Measurements from ENCODE around the gene REPS1.
"Not testable (repeated sequence)": the region's sequence is repeated elsewhere in the genome, so short reads cannot be mapped to it uniquely, and the experiment has no call there.

The REPS1 gene

DNA sequence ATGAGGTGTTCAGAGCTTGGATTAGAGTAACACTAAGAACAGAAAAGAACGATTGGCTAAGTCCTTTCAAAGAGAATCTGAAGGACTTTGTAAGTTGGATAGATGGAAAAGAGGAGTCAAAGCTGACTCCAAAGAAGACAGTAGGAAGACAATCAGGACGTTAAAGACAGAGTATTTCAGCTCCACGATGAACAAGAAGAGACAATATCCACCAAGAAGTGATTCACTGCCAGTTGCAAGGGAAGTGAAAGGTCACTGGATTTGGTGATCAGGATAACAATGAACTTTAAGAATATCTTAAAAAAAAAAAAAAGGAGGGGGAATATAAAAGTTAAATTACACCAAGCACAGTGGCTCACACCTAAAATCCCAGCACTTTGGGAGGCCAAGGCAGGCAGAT, 17.9 kb downstream of the REPS1 start:
- no peak for DNase-seq (ENCODE audit: low spot score)

- DNase-seq (ENCODE audit: low spot score): no peak
Measured at GRCh38 chr6:138966870-138967269, 21.2 kb downstream of the REPS1 start.

GRCh38 chr6:138965971-138966370, 22.1 kb downstream of the REPS1 start:
- no peak for DNase-seq (ENCODE audit: low spot score)

GRCh38 chr6:138965291-138965874, 22.7 kb downstream of the REPS1 start:
- no peak for DNase-seq (ENCODE audit: low spot score)

DNA sequence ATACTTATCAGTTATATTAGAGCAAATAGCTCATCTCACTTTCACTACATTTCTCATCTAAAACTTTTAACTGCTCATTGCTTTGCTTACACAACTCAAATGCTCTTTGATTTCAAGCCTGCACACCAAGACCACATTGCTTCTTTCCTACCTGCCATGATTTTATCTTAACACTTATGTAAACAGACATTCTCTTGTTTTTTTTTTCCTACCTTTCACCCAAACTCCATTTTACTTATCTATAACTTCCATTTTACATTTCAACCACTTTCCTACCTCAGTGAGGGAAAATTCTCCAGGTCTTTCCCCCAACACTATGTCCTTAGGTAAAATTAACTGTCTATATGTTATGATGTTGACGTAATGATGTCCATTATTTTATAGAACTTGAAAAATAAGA, 24.0 kb downstream of the REPS1 start:
- no peak for DNase-seq (ENCODE audit: low spot score)

- no peak for DNase-seq (ENCODE audit: low spot score)
Measured at GRCh38 chr6:138963531-138963930, 24.5 kb downstream of the REPS1 start.

DNA sequence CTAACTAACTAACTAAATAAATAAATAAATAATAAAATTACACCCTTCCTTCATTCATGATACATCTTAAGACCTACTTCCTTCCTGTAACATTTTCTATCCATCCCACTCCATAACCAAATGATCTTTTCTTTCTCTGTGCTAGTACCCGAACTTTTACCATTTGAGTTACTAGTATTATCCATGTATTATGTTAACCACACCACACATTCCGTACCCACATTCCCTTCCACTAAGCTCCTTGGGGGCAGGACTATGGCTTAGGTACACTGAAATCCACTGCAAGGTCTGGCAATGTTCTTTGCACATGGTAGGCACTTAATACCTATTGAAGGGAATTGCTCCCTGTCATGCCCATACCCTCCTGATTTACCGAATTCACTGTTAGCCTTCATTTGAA, 24.9 kb downstream of the REPS1 start:
- DNase-seq (ENCODE audit: low spot score): no peak

DNA sequence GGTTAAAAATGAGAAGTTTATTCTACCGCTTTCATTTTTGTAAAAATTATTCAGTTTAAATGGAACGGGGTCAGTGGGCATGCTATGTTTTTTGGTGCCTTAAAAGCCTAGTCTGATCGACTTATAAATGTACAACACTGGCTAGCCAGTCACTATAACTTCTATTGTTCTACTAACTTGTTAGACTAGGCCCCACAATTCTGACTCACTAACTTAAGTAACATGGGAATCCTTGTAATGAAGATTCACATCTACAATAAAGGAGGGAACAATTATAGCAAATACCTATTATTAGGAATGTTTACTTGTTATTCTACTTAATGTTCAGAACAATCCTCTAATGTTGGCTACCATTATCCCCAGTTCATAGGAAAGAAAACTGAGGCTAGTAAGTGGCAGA, 28.5 kb downstream of the REPS1 start:
- no peak for DNase-seq (ENCODE audit: low spot score)

- no peak for DNase-seq (ENCODE audit: low spot score)
Measured at GRCh38 chr6:138958595-138958994, 29.5 kb downstream of the REPS1 start.

DNA sequence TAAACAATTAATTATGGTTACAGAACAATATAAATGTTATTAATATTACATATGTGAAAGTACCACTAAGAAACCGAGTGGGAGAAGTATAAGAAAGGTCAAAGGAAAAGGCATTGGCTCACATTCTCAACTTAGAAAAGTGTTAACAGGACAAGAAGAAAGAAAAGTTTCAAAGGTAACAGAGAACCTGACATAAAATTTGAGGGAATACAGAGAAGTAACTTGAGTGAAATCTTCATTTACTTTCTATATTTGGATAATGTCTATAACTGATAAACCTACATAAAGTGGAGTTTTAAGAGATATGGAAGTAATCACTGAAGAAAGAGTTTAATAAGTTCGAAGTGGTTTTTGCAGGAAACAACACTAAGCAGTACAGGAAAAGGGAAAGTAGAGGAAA, 30.1 kb downstream of the REPS1 start:
- no peak for DNase-seq (ENCODE audit: low spot score)

- no peak for DNase-seq (ENCODE audit: low spot score)
Measured at GRCh38 chr6:138957484-138957883, 30.6 kb downstream of the REPS1 start.

- DNase-seq (ENCODE audit: low spot score): no peak
Measured at GRCh38 chr6:138956244-138956924, 31.7 kb downstream of the REPS1 start.

DNA sequence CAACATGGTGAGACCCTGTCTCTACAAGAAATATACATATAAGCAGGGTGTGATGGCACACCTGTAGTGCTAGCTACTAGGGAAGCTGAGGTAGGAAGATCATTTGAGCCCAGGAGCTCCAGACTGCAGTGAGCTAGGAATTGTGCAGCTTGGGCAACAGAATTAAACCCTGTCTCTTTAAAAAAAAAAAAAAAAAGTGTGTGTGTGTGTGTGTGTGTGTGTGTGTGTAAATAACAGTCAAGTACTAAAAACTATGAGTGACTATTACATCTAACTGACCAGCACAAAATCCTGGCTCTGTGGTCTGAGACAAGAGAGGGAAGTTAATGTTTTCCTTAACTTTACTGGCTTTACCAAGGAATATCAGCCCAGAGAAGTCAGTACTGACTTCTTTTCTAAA, 32.8 kb downstream of the REPS1 start:
- no peak for DNase-seq (ENCODE audit: low spot score)

GRCh38 chr6:138953451-138953850, 34.6 kb downstream of the REPS1 start:
- DNase-seq (ENCODE audit: low spot score): no peak

- DNase-seq (ENCODE audit: low spot score): no peak
Measured at GRCh38 chr6:138948546-138949179, 39.4 kb downstream of the REPS1 start.

GRCh38 chr6:138948004-138948403, 40.0 kb downstream of the REPS1 start:
- no peak for DNase-seq (ENCODE audit: low spot score)

DNA sequence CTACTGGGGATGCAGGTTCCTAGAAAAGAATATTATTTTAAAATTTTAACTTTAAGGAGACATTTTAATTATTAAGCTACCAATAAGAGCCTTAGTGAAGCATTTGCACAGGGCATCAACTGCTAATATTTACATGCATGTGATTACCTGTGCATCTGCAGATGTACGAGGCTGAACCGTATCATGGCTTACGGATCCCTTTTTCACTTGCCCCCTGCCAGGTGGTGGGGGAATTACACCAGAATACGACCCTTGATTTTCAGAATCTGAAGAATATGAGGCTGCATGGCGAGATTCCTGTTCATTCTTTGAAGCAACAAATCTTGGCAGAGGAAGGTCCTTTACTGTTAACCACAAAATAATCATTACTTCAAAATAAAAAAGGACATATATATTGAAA, 42.7 kb downstream of the REPS1 start:
- DNase-seq (ENCODE audit: low spot score): no peak

GRCh38 chr6:138944412-138944811, 43.6 kb downstream of the REPS1 start:
- no peak for DNase-seq (ENCODE audit: low spot score)

DNA sequence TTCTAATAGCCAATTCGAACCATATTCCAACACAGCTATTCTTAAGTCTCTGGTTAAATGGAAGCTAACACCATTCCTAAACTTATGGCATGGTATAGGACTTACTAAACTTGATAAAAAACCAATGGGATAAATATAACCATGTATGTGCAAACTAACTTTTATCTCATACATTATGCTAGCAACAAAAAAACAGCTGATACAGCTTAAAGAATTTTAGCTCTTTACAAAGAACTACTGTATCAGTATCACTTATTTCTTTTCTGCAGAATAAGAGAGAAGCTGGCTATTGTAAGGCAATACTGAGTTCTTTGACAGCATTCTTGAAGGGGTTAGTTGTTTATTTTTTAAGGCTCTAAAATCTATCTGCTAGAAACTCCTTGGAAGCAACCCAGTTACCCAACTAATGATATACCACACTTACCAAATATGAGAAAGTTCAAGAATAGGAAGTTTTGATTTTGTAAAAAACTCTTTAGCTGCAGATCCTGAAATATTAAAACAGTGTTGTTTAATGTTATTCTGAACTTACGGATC, 44.9 kb downstream of the REPS1 start:
- DNase-seq (ENCODE audit: low spot score): no peak

DNA sequence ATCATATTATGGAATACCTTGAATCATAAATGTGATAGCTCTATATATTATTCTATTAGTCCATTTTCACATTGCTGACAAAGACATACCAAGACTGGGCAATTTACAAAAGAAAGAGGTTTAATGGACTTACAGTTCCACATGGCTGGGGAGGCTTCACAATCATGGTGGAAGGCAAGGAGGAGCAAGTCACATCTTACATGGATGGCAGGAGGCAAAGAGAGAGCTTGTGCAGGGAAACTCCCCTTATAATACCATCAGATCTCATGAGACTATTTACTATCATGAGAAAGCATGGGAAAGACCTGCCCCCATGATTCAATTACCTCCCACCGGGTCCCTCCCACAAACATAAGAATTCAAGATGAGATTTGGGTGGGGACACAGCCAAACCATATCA, 51.2 kb downstream of the REPS1 start:
- DNase-seq (ENCODE audit: low spot score): not testable (repeated sequence)

GRCh38 chr6:138931660-138932059, 56.4 kb downstream of the REPS1 start:
- DNase-seq (ENCODE audit: low spot score): no peak

- no peak for DNase-seq (ENCODE audit: low spot score)
Measured at GRCh38 chr6:138926579-138926978, 61.5 kb downstream of the REPS1 start.

DNA sequence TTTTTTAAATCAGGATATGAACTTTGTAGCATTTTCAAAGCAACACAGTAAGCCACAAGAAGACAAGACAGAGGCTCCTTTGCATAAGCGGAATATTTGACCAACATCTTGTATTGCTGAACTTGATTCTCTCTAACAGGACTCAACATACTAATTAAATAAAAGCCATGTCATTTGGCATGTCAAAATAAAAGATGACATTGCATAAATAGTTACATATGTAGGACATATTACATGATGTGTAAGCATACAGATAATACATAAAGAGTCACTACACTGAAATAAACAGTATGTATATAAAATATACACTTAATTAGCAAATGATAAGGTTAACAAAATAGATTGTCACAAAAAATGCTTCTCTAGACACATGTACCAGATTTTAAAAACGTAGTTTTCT, 62.2 kb downstream of the REPS1 start:
- no peak for DNase-seq (ENCODE audit: low spot score)

Data from globus pallidus (tissue), 1 donor.